ENCODE data around the gene ALOX5AP.
A peak's percentile ranks its signal among the peaks of the same experiment; 100 is the strongest.
"Not testable (repeated sequence)": the region's sequence is repeated elsewhere in the genome, so short reads cannot be mapped to it uniquely, and the experiment has no call there.

The ALOX5AP gene

DNA sequence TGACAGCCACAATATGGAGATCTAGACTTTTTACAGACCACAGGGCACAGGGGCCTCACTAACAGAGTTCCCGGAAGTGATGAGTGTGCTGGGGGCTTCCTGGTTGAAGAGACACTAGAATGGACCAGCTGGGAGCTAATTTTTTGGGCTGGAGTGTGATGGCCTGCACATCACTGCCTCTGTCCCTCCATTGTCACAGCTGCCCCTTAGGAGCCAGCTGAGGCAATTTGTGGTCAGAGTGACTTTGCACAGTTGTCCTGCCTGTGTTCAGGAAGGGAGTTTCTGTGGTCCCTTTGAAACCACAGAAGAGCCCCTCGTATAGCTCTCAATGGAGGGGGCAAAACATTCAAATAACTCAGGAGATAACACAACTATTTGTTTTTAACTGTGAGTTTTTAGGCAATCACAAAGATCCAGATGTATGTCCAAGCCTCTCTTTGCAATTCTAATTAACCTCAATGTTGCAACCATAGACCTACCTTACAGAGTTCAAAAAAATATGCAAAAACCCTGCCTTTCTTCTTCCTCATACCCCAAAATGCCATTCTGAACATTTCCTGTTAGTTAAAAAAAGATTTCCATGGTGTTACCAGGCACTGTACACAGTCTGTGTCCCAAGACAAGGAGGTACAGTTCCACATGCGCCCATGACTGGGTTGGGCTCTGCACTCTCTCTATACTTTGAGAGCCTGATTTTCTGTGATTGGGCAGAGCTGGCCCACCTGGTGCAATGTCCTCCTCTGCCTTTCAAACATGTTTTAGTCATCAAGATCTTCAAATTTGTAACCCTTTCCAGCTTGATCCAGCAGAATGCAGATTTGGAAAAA, 2.4 kb downstream of the ALOX5AP start:
- DNase-seq (ENCODE audit: low read depth in 3 of 3), result no peak

DNA sequence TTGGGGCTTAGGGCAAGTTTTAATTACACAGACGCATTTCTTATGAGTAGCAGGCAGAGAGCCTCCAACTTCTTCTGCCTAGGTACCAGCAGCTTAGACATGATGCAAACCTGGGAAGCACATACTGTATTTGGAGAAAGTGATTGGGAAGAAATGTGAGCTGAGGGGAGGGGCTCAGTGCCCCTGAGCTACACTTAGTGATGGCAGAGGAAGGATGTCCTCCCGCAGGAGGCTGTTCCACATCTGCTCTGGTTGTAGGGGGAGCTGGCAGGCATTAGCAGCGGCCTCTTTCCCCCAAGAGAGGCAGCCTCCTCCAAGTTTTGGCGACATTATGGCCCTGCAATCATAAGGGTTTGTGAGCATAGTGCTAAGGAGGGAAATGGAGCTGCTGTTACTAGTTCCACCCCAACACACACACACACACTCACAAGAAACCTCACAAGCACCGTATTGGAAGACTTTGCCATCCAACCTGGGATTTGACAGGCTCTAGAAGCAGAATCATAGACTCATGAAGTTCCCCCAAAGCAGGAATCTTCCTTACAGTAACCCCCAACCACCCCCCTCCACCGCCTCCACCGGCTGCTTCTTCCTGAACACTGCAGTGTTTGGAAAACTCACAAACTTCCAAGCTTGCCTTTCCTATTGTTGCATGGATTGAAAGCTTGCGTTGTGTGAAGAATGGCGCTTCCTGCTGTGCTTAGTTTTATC, 3.3 kb downstream of the ALOX5AP start:
- no peak for DNase-seq (ENCODE audit: low read depth in 3 of 3)

DNA sequence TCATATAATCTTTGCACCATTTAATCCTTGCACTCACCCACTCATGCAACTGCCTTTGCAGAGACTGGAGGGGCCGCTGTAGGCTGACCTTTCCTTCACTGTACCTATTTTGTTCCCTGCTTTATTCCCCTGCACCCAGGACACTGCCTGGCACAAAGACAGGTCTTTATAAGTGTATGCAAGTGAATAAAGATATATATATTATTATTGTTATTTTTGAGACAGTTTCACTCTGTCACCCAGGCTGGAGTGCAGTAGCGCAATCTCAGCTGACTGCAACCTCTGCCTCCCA, 3.8 kb downstream of the ALOX5AP start:
- no peak for DNase-seq (ENCODE audit: low read depth in 3 of 3)

DNA sequence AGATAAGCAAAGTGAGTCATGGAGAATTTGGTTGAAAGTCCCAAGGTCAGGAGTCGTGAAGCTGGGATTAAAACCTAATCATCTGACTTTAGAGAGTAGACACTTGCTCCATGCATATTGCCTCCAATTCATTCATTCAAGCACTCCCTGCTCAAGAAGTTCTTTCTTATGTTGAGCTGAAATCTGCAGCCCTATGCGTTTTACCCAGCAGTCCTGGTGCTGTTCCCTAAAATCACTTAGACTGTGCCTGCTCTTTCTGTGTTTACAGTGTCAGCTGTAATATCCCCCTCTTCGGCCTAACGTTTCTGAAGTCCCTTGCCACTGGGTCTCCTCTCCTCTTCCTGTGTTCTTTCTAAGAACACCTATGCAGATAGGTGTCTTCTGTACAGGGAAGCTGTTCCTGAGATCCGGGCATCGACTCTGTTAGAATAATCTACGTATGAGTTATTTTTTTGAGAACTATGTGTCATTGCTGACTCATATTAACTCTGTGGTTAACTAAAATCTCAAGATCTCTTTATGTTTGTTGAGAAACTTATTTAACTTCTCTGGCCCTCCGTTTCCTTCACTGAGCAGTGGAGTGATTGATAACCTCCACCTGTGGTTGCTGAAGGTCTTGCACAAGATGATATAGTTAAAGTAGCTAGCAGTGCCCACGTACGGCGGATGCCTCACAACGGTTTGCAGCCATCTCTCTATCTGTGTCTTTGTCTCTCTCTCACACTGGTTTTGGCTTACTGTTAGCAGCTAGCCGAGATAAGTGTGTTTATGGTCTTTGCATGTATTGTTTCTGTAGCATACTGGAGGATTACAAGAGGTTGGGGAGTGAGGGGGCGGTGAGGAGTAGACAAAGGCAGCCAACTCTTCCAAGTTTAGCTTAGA, 4.7 kb downstream of the ALOX5AP start:
- DNase-seq (ENCODE audit: low read depth in 3 of 3), result peak; percentile 36 to 62 (median 46)

DNA sequence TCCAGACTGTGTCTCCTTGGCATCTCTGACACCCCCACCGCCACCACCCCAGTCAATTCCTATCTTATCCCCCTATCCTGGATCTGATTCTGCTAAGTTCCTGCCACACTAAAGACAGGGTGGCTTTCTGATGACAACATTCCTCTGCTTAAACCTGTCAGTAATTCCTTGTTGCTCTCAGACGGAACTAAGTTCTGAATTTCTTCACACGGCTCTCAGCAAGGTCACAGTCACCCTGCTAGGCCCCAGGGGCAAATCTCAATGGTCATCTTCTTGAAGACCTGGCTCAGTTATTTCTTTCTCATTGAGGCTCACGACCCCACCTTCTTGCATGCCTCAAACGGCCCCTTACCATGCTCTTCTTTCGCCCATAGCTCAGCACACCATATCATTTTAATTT, 7.6 kb downstream of the ALOX5AP start:
- DNase-seq (ENCODE audit: low read depth in 3 of 3), result no peak

DNA sequence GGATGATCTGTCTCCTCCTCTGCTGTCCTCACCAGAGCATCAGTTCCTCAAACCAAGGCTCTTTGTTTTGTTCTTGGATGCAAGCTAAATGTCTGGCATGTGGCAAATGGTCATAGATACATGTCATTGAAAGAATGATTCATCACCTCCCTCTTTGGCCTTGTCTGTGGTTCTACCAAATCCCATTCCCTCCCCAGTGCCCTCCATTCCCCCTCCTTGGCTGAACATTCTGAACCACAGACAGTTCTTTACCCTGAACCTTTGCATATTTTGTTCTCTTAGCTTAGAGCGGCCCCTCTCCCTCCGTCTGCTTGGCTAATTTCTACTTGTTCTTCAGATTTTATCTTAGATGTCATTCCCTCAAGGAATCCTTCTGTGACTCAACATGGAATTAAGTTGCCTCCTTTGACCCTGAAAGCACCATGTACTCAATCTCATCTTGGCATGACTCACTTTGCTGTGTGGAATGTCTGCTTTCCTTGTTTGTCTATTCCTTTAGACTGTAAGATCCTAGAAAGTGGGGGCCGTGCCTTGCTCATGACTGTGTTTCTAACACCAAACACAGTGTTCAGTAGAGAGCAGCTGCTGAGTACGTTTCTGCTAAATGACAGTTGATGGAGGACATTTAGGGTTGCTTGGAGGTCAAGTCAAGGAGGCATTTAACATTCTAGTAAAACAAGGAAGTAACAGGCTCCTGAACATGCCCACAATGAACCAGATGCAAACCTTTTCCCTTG, 8.1 kb downstream of the ALOX5AP start:
- no peak for DNase-seq (ENCODE audit: low read depth in 3 of 3)

DNA sequence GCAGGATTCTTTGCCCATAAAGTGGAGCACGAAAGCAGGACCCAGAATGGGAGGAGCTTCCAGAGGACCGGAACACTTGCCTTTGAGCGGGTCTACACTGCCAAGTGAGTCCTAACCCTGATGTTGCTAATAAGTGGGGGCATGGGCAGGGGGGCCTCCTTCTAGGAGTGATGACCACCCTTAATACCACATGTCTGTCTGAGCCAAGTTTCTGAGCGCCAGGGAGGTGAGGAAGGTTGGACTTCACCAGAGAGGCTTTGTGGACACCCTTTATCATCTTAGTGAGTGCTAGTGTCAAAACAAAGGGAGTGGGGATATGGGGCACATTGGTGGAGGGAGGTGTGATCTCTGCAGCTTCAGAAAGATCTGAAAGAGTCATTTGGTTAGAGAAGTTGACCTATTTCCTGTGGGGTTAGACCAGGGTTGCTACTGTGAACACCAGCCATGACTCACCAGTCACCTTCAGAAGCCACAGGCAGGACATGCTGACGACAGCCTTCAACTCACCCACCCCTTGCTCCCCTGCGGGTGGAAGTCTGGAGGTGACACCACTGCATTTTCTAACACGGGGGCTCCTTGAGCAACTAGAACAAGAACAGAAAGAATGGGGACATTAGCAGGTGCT, 8.8 kb downstream of the ALOX5AP start:
- peak; percentile 51 to 82 (median 77) for DNase-seq (ENCODE audit: low read depth in 3 of 3)

DNA sequence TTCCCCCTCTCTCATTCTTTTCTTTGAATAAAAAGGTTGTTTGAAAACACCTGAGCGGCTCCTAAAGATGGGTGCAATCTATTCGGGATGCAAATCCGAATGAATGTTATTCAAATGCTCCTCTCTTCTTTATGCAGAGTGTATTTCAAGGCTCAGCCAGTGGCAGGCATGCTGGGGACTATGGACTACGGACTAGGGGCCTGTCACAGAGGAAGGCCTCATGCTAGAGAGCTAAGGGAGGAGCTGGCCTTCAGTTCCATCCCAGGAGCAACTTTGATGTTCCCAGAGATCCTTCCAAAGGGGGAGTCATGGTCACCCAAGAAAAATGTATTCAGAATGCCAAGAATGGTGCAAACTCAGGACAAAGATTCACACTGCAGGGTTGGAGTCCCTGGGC, 9.3 kb downstream of the ALOX5AP start:
- no peak for DNase-seq (ENCODE audit: low read depth in 3 of 3)

DNA sequence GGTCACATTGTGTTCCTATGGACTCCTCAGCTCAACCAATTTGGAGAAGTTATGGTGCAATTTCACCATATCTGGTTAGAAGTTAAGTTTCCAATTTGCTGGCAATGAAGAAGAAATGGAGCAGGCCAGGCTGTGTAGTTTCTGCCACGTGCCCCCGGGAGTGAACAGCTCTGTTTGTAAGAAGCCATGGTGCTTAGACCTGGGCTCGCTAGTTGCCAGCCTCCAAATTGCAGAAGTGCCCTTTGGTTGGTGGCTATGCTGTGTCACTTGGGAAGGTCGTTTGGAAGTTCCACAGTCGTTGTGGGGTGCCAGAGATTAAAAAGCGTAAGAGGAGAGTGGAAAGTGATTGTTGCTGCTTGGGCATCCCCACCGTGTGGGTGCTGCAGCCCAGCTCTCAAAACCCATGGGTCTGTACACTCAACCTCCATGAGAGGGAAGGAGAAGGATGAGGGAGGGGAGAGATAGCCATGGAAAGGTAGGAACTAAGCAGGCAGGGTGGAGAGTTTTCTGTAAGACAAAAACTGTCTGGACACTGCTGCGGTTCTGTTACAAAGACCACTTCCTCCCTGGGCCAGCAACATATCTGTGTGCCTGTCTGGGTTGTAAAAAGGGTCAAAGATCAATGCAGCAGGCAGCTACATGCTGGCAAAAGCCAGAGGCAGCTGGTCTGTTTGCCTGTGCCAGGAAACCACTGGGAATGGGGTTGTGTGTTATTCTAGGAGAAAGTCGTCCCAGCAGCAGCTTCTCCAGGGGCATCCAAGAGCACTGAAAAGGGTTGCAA, 10.8 kb downstream of the ALOX5AP start:
- DNase-seq (ENCODE audit: low read depth in 3 of 3), result no peak

DNA sequence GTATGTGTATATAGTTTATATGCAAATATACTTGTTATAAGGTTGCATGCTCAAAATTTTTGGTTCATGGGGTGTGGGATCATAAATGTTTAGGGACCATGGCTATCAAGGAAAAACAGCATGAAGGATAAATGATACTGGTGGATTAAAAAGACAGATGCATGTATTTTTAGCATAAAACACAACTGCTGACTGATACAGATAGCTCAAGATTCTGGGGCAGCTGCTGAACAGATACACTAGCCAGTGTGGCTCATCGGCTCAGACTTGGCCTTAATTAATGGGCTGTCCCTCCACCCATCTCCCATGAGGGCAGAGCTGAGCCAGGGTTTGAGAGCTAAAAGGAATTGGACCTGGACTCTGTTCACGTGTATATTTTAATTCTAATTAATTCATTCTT, 11.4 kb downstream of the ALOX5AP start:
- no peak for DNase-seq (ENCODE audit: low read depth in 3 of 3)

DNA sequence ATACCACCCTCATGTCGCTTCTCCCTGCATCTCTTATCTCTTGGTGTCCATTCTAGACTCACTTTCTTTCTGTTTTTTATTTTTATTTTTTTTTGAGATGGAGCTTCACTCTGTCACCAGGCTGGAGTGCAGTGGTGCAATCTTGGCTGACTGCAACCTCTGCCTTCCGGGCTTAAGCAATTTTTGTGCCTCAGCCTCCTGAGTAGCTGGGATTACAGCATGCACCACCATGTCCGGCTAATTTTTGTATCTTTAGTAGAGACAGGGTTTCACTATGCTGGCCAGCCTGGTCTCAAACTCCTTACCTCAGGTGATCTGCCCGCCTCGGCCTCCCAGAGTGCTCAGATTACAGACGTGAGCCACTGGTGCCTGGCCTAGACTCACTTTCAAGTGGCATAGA, 12.5 kb downstream of the ALOX5AP start:
- not testable (repeated sequence) for DNase-seq (ENCODE audit: low read depth in 3 of 3)

DNA sequence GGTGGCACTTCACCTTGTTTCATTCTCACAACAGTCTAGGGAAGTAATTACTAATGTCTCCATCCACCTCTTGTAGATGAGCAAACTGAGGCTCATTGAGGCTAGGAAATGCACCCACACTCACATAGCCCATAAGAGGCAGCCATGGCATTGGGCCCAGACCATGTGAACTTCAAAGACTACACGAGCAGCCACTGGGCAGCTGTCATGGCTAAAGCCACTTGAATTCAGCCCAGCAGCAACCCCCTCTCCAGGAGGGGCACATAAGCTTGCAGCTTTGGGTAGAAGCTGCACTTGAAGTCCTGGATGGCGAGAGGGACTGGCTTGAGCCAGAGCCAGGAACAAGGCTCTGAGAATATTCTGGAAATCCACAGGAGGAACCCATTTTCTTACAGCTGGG, 13.4 kb downstream of the ALOX5AP start:
- no peak for DNase-seq (ENCODE audit: low read depth in 3 of 3)

DNA sequence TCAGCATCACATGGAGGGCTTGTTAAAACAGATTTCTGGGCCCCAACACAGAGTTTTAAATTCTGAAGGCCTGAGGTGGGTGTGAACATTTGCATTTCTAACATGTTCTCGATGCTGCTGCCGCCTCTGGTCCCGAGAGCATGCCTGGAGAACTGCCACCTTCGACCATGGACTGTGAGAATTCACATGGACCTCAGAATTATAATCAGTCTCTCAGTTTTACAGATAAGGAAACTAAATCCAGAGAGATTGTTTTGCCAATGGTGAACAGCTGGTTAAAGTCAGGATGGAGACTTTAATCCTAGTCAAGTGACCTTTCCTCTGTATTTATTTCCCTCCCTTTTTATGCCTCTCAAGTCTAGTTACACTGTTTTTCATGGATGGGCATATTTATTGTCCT, 14.7 kb downstream of the ALOX5AP start:
- no peak for DNase-seq (ENCODE audit: low read depth in 3 of 3)

DNA sequence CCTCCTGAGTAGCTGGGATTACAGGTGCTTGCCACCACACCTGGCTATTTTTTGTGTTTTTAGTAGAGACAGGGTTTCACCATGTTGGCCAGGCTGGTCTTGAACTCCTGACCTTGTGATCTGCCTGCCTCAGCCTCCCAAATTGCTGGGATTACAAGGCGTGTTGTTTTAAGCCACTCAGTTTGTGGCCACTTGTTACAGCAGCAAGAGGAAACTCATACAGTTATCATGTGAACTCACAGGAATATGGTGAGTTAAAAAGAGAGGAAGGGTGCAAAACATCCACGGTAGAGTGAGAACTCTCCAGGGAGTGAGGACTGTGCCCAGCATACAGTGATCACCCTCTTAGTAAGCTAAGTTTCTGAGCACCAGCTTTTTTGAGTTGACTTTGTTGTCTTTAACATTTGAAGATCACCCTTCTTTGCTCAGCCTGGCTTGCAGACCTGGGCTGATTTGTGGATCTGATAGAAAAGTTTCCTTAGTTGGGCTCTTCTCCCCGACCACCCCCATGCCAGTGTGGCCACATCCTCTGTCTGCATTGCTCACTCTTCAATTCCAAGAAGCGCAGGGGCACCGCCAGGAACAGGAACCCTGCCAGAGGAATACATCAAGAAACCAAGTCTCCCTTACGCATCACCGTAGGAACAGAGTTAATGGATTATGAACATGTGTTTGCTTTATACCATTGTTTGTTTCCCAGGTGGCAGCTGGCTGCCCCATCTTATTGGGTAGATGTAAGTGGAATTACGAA, 16.0 kb downstream of the ALOX5AP start:
- no peak for DNase-seq (ENCODE audit: low read depth in 3 of 3)

DNA sequence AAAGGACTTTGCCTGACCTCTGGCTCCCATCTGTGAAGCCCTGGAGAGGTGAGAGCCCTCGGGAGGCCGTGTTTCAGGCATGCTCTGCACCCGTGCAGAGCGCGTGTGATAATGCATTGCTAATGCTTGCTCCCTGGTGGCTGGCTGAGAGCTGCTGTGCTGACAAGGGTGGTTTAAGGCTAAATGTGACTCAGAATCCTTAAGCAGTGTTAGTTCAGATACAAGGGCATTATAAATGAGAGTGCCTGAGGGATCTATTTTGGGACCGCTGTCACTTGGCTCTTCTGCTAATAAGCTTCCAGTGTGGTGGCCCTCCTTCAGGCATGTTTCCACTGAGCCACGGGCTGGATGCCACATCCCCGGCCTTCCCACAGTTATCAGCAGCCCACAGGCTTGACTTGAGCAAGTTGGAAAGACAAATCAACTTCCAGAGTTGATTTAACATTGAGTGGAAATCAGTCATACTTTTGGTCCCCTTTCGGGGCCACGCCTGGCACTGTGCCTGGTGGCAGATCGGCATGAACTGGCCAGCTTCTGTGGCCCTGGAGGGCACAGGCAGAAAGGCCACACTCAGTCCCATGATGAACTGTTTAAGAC, 17.0 kb downstream of the ALOX5AP start:
- DNase-seq (ENCODE audit: low read depth in 3 of 3), result no peak

DNA sequence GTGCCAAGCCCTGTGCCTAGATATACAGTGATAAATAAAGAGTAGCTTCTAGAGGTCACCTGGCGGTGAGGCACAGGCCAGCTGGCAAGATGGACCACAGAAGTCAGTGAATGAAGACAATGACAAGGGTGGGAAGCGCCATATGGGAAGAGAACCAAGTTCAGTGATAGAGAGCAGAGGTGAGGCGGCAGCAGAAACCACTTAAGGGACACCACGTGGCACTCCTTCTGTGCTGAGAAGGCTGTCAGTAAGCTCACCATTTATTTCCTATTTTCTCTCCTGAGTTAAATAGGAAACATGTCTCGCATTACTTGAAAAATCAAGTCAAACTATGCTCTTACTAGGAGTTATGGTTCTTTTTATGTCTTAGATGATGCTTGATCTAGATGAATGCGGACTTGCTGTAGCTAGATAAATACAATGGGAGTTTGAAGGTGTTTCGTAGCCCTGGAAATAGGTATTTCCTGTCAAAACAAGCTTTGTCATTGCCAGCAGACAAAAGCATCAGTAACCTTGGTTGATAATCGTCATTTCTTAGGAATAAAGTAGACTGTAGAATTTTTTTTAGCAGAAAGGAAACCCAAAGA, 17.8 kb downstream of the ALOX5AP start:
- DNase-seq (ENCODE audit: low read depth in 3 of 3), result no peak

DNA sequence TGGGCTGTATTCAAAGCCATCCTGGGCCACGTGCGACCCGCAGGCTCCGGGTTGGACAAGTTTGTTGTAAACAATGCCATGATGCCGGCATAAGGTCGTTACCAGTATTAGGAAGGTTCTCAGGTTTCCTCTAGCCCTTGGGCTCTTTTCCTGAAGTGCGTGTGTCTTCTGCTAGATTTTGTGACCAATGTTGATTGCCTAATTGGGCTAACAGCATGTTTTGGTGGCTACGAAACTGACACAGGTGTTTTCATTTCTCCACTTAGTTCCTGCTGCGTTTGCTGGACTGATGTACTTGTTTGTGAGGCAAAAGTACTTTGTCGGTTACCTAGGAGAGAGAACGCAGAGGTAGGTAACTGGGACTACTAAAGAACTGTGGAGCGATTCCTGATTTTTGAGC, 20.3 kb downstream of the ALOX5AP start:
- no peak for DNase-seq (ENCODE audit: low read depth in 3 of 3)

DNA sequence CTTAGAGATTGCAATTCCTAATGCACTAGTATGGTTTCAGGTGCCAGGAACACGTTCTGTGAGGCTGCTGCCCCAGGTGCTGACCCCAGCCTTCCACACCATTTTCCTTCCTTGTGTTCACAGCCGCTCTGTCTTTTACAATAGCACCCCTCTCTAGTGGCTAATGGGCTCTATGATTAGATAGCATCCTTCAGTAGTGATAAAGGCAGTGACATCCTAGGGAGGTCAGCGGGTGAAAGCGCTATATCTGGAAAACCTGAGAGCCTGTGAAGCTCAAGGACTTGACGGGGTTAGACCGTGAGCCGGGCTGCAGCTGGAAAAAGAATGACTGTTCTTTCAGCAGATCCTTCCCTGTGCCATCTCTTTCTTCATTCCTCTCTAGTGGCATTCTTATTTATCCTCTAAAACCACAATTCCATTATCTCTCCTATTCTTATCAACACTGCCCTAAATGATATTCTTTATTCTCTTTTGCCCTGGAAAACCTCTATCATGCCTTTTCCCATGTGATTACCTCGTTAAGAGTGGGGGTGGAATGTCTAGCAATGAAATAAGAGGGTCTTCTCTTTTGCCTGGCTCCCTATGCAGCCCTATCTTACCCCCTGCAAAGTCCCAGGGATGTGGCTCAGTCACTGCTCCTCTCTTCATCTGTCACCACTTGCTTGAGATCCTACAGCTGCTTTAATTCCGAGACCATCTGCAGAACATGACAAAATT, 21.8 kb downstream of the ALOX5AP start:
- DNase-seq (ENCODE audit: low read depth in 3 of 3), result no peak

Measured in stimulated activated CD4-positive, alpha-beta T cell treated with anti-CD3 and anti-CD28 coated beads, TNF-alpha, amount 100 ng/mL, for 24 hours (primary cell).